Measurements from ENCODE around the gene IL18. TPM values are rescaled to one million over a fixed set of nuclear protein-coding genes. Genes with fewer than 3 reads are reported as not detected.
A peak's percentile ranks its signal among the peaks of the same experiment; 100 is the strongest.
"Not testable (repeated sequence)": the region's sequence is repeated elsewhere in the genome, so short reads cannot be mapped to it uniquely, and the experiment has no call there.

Gene IL18
- total RNA-seq, 4 donors from 2014 or later: 10.4 to 70.9 (median 30.8) TPM

- ATAC-seq (ENCODE audit: low FRiP score): no peak
Observed at GRCh38 chr11:112196519-112197087, 32.7 kb upstream of the IL18 start.

GRCh38 chr11:112195951-112196351, 32.1 kb upstream of the IL18 start:
- peak; percentile 85 for ATAC-seq (ENCODE audit: low FRiP score)
- DNase-seq (ENCODE audit: low spot score): no peak
- TF ChIP-seq CTCF (IDR thresholded peaks at IDR 0.05): no peak

More at GRCh38 chr11:112196519-112197087, 32.7 kb upstream of the IL18 start:
- no peak for DNase-seq (ENCODE audit: low spot score)
- no peak for TF ChIP-seq CTCF (IDR thresholded peaks at IDR 0.05)

- ATAC-seq (ENCODE audit: low FRiP score): peak; percentile 69
Observed at GRCh38 chr11:112195113-112195512, 31.2 kb upstream of the IL18 start.

GRCh38 chr11:112186304-112186703, 22.4 kb upstream of the IL18 start:
- no peak for ATAC-seq (ENCODE audit: low FRiP score)
- TF ChIP-seq CTCF (IDR thresholded peaks at IDR 0.05): no peak

More at GRCh38 chr11:112195113-112195512, 31.2 kb upstream of the IL18 start:
- not testable (repeated sequence) for DNase-seq (ENCODE audit: low spot score)

GRCh38 chr11:112185883-112186282, 22.0 kb upstream of the IL18 start:
- ATAC-seq (ENCODE audit: low FRiP score): no peak
- no peak for TF ChIP-seq CTCF (IDR thresholded peaks at IDR 0.05)

More at GRCh38 chr11:112186304-112186703, 22.4 kb upstream of the IL18 start:
- no peak for DNase-seq (ENCODE audit: low spot score)

GRCh38 chr11:112182867-112183266, 19.0 kb upstream of the IL18 start:
- no peak for ATAC-seq (ENCODE audit: low FRiP score)
- no peak for DNase-seq (ENCODE audit: low spot score)
- TF ChIP-seq CTCF (IDR thresholded peaks at IDR 0.05): no peak

More at GRCh38 chr11:112185883-112186282, 22.0 kb upstream of the IL18 start:
- no peak for DNase-seq (ENCODE audit: low spot score)

- ATAC-seq (ENCODE audit: low FRiP score) (no peak), DNase-seq (ENCODE audit: low spot score) (no peak)
- no peak for TF ChIP-seq CTCF (IDR thresholded peaks at IDR 0.05)
Observed at GRCh38 chr11:112179601-112180000, 15.7 kb upstream of the IL18 start.

Measured in omental fat pad (tissue), 4 donors.